ENCODE results near the gene ATF7.
A peak's percentile ranks its signal among the peaks of the same experiment; 100 is the strongest.
"Not testable (repeated sequence)": the region's sequence is repeated elsewhere in the genome, so short reads cannot be mapped to it uniquely, and the experiment has no call there.

Gene ATF7

DNA sequence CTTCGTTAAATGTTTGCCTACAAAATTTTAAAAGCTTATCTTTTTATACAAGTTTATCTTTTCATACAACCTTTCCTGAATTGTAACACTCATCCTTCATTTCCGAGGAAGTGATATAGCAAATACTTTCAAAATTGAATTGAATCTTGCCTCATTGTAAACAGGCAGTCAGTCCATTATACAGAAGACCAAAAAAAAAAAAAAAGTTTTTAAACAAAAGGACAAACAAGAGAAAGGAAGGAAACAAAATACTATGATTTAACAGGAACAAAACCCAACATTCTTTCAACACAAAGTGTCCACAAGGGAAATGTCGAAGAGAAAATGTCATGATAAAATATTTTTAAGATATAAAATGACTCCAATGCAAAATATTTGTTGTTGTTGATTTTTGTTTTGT lies 8.5 kb downstream of the ATF7 start:
- Mint-ChIP-seq H3K27me3 (no peaks in the 10 kb centered on the region), H3K27ac (peak overlapping the region; percentile 45), H3K4me3 (peak overlapping the region; percentile 63), H3K4me1 (ENCODE audit: low read depth) (peaks cover 43% of the 10 kb centered on the region), H3K36me3 (ENCODE audit: low read depth) (peaks cover 47% of the 10 kb centered on the region), H3K9me3 (no peaks in the 10 kb centered on the region)
- no peak for DNase-seq

DNA sequence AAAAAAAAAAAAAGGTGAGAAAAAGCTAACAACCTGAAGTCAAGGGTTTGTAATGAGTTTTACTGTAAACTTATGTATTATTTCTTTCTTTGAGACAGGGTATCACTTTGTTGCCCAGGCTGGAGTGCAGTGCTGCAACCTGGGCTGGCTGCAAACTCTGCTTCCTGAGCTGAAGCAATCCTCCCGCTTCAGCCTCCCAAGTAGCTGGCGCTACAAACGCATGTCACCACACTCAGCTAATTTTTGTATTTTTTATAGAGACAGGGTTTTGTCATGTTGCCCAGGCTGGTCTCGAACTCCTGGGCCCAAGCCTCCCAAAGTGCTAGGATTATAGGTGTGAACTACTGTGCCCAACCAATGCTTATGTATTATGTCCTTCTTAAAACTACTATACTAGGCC lies 9.2 kb downstream of the ATF7 start:
- no peaks in the 10 kb centered on the region for H3K27me3 Mint-ChIP-seq
- no peaks in the 10 kb centered on the region for H3K9me3 Mint-ChIP-seq
- H3K4me1 Mint-ChIP-seq (ENCODE audit: low read depth): peaks cover 46% of the 10 kb centered on the region
- DNase-seq: no peak
- no peak overlapping the region for H3K27ac Mint-ChIP-seq
- no peak overlapping the region for H3K4me3 Mint-ChIP-seq
- peaks cover 47% of the 10 kb centered on the region for H3K36me3 Mint-ChIP-seq (ENCODE audit: low read depth)

DNA sequence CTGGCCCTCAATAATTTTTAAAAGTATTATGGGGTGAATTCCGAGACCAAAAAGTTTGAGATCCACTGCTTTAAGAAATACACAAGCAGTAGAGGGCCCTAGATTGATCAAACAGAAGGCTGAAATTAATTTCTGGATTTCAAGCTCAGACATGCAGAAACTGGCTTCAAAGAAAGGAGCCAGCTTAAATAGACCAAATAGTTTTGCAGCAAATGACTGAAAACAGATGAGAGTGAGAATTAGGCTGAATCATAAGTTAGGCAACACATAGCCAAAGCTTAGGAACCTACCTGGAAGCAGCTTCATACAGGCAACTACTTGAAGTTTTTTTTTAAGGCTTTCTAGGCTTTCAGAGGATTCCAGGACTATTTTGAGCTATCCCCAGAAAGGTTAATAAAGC lies 12.4 kb downstream of the ATF7 start:
- Mint-ChIP-seq H3K4me1 (ENCODE audit: low read depth) (peaks cover 29% of the 10 kb centered on the region), H3K27me3 (no peaks in the 10 kb centered on the region), H3K9me3 (no peaks in the 10 kb centered on the region), H3K36me3 (ENCODE audit: low read depth) (peaks cover 36% of the 10 kb centered on the region), H3K4me3 (no peak overlapping the region), H3K27ac (no peak overlapping the region)
- DNase-seq: no peak

DNA sequence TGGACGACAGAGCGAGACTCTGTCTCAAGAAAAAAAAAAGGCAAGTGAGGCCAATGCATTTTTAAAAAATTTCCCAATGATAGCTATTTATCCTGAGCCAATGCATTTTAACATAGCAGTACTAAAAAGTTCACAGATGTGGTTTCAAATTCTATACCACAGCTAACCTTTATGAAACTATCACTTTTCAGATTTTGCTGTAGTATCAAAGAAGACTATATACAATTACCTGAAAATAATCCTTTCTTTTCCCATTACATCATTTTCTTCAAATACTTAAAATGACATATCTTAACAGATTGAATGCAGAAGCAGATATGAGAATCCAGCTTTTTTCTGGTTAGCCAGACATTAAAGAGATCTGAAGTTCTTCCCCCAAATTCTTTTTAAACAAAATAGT lies 13.2 kb downstream of the ATF7 start:
- Mint-ChIP-seq H3K9me3 (no peaks in the 10 kb centered on the region), H3K4me3 (no peak overlapping the region), H3K36me3 (ENCODE audit: low read depth) (peaks cover 33% of the 10 kb centered on the region), H3K27ac (no peak overlapping the region), H3K4me1 (ENCODE audit: low read depth) (peaks cover 23% of the 10 kb centered on the region), H3K27me3 (no peaks in the 10 kb centered on the region)
- DNase-seq: no peak

DNA sequence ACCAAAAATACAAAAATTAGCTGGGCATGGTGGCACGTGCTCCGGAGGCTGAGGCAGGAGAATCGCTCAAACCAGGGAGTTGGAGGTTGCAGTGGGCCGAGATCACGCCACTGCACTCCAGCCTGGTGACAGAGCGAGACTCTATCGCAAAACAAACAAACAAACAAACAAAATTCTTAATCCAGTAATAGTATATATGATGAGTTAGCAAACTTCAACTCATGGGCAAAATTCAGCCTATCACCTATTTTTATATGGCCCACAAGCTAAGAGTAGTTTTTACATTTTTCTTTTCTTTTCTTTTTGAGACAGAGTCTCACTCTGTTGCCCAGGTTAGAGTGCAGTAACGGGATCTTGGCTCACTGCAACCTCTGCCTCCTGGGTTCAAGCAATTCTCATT lies 14.9 kb downstream of the ATF7 start:
- H3K9me3 Mint-ChIP-seq: no peaks in the 10 kb centered on the region
- no peaks in the 10 kb centered on the region for H3K27me3 Mint-ChIP-seq
- DNase-seq: no peak
- no peak overlapping the region for H3K27ac Mint-ChIP-seq
- H3K4me3 Mint-ChIP-seq: no peak overlapping the region
- H3K4me1 Mint-ChIP-seq (ENCODE audit: low read depth): peaks cover 18% of the 10 kb centered on the region
- peaks cover 30% of the 10 kb centered on the region for H3K36me3 Mint-ChIP-seq (ENCODE audit: low read depth)

DNA sequence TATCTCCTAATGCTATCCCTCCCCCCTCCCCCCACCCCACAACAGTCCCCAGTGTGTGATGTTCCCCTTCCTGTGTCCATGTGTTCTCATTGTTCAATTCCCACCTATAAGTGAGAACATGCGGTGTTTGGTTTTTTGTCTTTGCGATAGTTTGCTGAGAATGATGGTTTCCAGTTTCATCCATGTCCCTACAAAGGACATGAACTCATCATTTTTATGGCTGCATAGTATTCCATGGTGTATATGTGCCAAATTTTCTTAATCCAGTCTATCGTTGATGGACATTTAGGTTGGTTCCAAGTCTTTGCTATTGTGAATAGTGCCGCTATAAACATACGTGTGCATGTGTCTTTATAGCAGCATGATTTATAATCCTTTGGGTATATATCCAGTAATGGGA lies 19.5 kb downstream of the ATF7 start:
- not testable (repeated sequence) for H3K4me3 Mint-ChIP-seq, H3K27ac Mint-ChIP-seq, H3K9me3 Mint-ChIP-seq, H3K27me3 Mint-ChIP-seq, DNase-seq
- peaks cover 20% of the 10 kb centered on the region for H3K36me3 Mint-ChIP-seq (ENCODE audit: low read depth)
- H3K4me1 Mint-ChIP-seq (ENCODE audit: low read depth): peaks cover 27% of the 10 kb centered on the region

DNA sequence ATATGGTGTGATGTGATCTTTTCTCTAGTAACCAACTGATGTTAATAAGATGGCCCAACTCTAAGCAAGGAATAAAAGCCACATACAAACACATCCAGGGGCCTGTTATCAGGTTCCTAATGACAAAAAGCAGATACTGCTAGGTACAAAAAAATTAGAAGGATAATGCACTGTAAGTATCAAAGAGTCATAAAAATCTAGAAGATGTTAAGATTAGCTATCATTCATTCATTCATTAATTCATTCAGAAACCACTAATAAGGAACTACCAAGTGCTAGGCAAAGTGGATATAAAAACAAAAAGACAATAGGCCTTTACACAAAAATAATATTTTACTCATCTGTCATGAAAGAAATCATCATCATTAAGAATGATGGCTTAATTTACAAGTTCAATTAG lies 21.6 kb downstream of the ATF7 start:
- no peaks in the 10 kb centered on the region for H3K9me3 Mint-ChIP-seq
- no peak overlapping the region for H3K27ac Mint-ChIP-seq
- no peaks in the 10 kb centered on the region for H3K27me3 Mint-ChIP-seq
- peaks cover 27% of the 10 kb centered on the region for H3K4me1 Mint-ChIP-seq (ENCODE audit: low read depth)
- DNase-seq: no peak
- peaks cover 37% of the 10 kb centered on the region for H3K36me3 Mint-ChIP-seq (ENCODE audit: low read depth)
- no peak overlapping the region for H3K4me3 Mint-ChIP-seq

DNA sequence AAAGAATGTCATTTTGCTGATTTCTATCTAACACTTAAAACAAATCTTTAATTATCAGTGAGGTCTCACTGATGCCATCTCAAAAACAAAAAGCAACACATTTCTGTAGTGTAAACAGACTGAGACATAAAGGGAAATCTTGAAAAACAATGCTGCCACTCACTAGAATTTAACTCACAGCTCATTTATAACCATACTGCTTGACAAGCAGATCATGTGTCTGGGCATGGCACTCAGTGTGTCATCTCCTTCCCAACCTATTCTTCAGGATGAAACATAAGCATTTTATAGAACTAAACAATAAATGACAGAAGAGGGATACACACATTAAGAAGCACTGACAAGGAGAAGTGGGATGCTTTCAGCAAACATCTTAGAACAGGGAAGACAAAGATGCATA lies 22.4 kb downstream of the ATF7 start:
- Mint-ChIP-seq H3K4me1 (ENCODE audit: low read depth) (peaks cover 27% of the 10 kb centered on the region), H3K36me3 (ENCODE audit: low read depth) (peaks cover 39% of the 10 kb centered on the region), H3K27me3 (no peaks in the 10 kb centered on the region), H3K27ac (no peak overlapping the region), H3K4me3 (no peak overlapping the region), H3K9me3 (no peaks in the 10 kb centered on the region)
- DNase-seq: no peak

DNA sequence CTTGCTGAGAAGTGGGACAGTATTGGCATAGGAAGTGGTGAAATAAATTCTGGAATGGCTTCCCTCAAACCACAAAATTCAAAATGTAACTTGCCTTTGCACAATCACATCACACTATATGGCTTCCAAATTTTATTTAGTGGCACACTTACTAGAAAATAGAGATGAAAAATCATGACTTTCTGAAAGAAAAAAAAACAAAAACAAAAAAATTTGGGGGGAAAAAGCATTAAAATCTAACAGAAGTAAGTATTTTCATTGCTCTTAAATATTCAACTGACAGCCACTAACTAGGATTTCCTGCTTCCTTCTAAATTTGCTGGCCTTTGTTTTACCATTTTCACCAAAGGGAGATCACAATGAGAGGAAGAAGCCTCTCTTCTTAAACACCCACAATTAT lies 23.0 kb downstream of the ATF7 start:
- H3K9me3 Mint-ChIP-seq: no peaks in the 10 kb centered on the region
- H3K27me3 Mint-ChIP-seq: no peaks in the 10 kb centered on the region
- H3K36me3 Mint-ChIP-seq (ENCODE audit: low read depth): peaks cover 43% of the 10 kb centered on the region
- H3K4me3 Mint-ChIP-seq: no peak overlapping the region
- H3K4me1 Mint-ChIP-seq (ENCODE audit: low read depth): peaks cover 25% of the 10 kb centered on the region
- no peak for DNase-seq
- H3K27ac Mint-ChIP-seq: no peak overlapping the region

DNA sequence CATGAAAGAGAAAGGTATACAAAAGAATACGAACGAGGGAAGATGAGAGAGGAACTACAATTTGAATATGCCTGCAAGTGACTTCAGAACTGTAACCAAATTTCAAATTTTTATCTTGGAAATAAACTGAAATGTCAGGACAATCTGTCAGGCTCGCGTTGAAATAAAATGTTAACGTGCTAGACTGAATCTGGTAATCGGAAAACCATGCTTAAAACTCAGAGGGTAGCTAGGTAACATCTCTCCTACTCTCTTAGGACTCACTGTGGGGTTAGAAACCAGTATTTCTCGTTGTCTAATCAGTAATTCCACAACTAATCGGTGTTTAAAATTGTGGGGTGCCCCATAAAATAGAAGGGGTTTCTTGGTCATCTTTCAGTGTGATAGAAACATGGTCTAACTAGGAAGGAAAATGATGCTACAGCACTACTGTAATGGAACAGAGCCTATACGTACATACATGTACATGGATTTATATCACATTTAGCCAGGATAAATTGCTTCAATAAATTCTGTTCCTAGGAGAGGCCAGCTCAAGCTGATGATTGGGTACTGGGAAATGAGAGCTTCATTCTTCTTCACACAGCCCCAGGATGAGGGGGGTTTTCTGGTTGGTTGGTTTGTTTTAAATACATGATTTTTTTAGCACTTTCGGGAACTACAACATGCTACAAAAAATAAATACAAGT lies 23.9 kb downstream of the ATF7 start:
- peaks cover 25% of the 10 kb centered on the region for H3K4me1 Mint-ChIP-seq (ENCODE audit: low read depth)
- no peak overlapping the region for H3K27ac Mint-ChIP-seq
- H3K27me3 Mint-ChIP-seq: no peaks in the 10 kb centered on the region
- no peak for DNase-seq
- H3K36me3 Mint-ChIP-seq (ENCODE audit: low read depth): peaks cover 46% of the 10 kb centered on the region
- no peak overlapping the region for H3K4me3 Mint-ChIP-seq
- H3K9me3 Mint-ChIP-seq: no peaks in the 10 kb centered on the region

DNA sequence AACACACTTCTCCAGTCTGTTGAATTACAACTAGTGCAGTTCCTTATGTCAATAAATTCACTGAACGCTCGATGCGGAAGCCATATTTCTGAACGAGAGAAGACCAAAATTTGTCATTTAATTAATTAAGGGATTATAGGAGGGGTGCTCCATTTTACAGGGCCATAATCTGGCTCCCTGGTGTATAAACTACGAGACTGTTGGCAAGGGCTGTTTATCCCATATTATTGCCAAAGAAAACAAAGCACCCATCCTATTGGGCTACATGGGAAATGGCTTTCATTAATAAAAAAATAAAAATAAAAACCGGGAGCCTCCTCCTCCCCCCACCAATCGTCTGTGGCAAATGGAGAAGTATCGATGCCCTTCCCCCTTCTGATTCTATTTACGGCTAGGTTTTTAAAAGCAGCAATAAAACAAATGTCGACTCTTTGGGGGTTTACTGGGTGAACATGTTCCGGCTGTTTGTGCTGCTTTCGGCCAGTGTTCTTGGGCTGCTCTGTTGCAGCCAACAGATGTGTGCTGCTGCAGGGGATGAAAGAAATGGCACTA lies 24.8 kb downstream of the ATF7 start:
- H3K27me3 Mint-ChIP-seq: no peaks in the 10 kb centered on the region
- H3K4me3 Mint-ChIP-seq: no peak overlapping the region
- no peak for DNase-seq
- peaks cover 45% of the 10 kb centered on the region for H3K36me3 Mint-ChIP-seq (ENCODE audit: low read depth)
- H3K9me3 Mint-ChIP-seq: no peaks in the 10 kb centered on the region
- peaks cover 25% of the 10 kb centered on the region for H3K4me1 Mint-ChIP-seq (ENCODE audit: low read depth)
- no peak overlapping the region for H3K27ac Mint-ChIP-seq

DNA sequence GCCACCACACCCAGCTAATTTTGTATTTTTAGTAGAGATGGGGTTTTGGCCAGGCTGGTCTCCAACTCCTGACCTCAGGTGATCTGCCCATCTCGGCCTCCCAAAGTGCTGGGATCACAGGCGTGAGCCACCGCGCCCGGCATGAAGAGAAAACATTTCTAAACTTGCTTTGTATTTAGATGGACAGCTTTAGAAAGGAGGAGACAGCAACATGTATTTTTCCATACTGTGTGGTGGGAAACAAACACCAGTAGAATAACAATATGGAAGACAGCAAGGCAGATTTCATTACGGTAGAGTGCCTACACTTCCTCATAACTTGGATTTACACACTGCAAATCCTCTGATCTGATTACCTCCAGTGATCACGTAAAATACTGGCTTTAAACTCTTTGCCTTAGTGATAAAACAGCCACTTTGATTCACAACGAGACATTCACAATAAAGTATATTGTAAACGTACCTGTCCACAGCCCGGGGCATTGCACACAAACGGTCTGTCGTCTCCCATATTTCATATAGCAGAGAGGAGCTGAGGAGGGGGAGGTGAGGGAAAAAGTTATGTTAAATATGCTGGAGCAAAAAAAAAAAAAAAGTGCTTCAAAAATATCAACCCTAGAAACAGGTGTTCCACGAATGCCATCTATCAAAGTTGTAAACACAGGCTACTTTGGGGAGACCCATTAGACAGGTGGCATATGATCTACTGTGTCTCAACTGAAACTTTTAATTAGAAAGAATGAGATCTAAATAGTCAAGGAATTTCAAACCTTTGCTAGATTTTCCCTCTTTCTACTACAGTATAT lies 25.5 kb downstream of the ATF7 start:
- no peak overlapping the region for H3K4me3 Mint-ChIP-seq
- DNase-seq: no peak
- no peaks in the 10 kb centered on the region for H3K9me3 Mint-ChIP-seq
- peaks cover 25% of the 10 kb centered on the region for H3K4me1 Mint-ChIP-seq (ENCODE audit: low read depth)
- H3K27me3 Mint-ChIP-seq: no peaks in the 10 kb centered on the region
- peaks cover 45% of the 10 kb centered on the region for H3K36me3 Mint-ChIP-seq (ENCODE audit: low read depth)
- no peak overlapping the region for H3K27ac Mint-ChIP-seq

DNA sequence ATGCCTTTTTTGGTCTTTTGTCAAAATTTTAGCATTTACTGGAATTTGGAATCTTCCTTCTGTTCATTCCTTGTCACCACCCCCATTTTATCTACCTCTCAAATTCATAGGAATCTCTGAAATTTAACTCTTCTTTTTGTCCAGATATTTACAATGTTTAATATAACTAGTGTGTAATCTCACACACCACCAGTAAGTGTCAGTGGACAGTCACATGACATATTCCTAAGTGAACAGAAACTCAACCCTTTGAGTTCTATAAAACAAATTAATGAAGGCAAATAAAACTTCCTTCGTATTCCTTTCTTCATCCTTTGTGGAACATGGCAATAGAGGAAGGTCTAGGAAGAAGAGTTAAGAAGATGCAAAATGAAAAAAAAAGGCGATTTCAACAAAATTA lies 26.6 kb downstream of the ATF7 start:
- peaks cover 21% of the 10 kb centered on the region for H3K4me1 Mint-ChIP-seq (ENCODE audit: low read depth)
- H3K27me3 Mint-ChIP-seq: no peaks in the 10 kb centered on the region
- no peak for DNase-seq
- peaks cover 47% of the 10 kb centered on the region for H3K36me3 Mint-ChIP-seq (ENCODE audit: low read depth)
- H3K27ac Mint-ChIP-seq: no peak overlapping the region
- no peak overlapping the region for H3K4me3 Mint-ChIP-seq
- no peaks in the 10 kb centered on the region for H3K9me3 Mint-ChIP-seq

DNA sequence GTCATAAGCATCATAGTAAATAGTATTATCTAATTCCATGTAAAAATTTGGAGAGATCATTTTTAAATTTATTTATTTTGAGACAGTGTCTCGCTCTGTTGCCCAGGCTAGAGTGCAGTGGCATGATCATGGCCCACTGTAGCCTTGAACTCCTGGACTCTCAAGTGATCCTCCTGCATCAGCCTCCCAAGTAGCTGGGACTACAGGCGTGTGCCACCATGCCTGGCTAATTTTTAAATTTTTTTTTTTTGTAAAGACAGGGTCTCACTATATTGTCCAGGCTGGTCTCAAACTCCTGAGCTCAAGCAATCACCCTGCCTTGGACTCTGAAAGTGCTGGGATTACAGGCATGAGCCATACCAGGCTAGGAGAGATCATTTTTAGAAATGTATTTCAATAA lies 27.2 kb downstream of the ATF7 start:
- DNase-seq, H3K4me3 Mint-ChIP-seq, H3K27ac Mint-ChIP-seq, H3K9me3 Mint-ChIP-seq, H3K27me3 Mint-ChIP-seq: not testable (repeated sequence)
- Mint-ChIP-seq H3K36me3 (ENCODE audit: low read depth) (peaks cover 47% of the 10 kb centered on the region), H3K4me1 (ENCODE audit: low read depth) (peaks cover 19% of the 10 kb centered on the region)

DNA sequence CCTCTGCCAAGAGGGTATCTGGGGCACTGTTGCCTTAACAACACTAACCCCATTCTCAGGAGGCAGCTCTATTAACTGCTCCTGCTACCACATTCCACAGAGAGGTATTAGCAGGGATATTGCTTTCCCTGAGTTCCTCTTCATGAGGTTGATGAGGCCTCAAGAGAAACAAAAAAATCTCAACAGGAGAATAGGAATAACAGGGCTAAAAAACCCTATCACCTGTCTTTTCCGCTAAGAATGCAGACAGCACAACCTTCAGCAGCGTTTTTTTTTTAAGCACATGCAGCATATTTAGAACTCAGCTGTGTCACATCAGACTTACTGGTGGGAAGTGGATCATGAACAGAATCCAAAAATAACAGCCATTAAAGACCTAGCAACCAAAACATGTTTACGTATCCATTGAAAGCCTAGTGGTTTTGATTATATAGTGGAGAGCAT lies 29.2 kb downstream of the ATF7 start:
- H3K27me3 Mint-ChIP-seq: no peaks in the 10 kb centered on the region
- H3K27ac Mint-ChIP-seq: no peak overlapping the region
- no peak overlapping the region for H3K4me3 Mint-ChIP-seq
- DNase-seq: no peak
- peaks cover 9% of the 10 kb centered on the region for H3K4me1 Mint-ChIP-seq (ENCODE audit: low read depth)
- H3K36me3 Mint-ChIP-seq (ENCODE audit: low read depth): peaks cover 40% of the 10 kb centered on the region
- H3K9me3 Mint-ChIP-seq: no peaks in the 10 kb centered on the region

Data from activated T-cell treated with anti-CD3 and anti-CD28 coated beads, Interleukin-2, amount 50 U/mL, for 24 hours (primary cell).